ENCODE results near the gene MIDN. TPM values are rescaled to one million over a fixed set of nuclear protein-coding genes. Genes with fewer than 3 reads are reported as not detected.

Gene MIDN
- total RNA-seq, 1 donor from 2014 or later, result 193 TPM

DNA sequence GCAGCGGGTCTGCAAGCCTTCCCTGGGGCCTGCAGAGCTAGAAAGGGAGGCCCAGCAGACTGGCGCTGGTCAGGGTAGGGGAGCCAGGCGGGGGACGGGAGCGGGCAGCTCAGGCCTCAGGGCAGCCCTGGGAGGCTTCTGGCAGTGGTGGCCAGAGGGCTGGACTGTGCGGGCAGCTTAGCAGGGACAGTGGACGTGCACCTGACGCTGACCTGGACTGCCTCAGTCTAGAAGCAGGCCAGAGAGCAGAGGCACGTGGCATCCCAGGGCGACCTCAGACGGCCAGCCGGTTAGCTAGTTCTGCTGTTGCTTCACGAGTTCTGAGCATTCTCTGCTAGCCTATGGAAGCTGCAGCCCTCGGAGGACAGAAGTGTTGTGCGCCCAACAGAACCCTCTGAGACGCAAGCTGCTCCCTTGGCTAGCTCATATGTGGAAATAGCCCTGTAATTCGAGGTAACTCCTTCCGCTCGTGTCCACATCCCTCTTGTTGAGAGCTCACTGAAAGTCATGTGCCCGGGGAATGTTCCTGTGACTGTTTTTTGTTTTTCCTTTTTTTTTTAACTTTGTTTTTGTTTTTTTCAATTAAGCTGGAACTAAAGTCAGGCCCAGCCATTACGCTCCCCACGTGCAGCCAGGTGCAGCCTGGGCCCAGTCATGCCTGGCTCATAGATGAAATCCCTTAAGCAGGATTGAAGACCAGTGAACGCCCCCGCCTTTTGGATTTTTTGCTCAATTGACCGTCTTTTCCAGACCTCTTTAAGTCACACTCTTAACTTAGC lies 25.1 kb downstream of the MIDN start:
- peaks cover 37% of the 10 kb centered on the region for H3K4me1 Mint-ChIP-seq (ENCODE audit: low read depth)
- peaks cover 3% of the 10 kb centered on the region for H3K27me3 Mint-ChIP-seq
- DNase-seq (ENCODE audit: low spot score, unreplicated experiment), result no peak
- H3K4me3 Mint-ChIP-seq (ENCODE audit: low read depth), result peak overlapping the region; percentile 52
- peak overlapping the region; percentile 88 for H3K27ac Mint-ChIP-seq
- TF ChIP-seq, protein P1, sequence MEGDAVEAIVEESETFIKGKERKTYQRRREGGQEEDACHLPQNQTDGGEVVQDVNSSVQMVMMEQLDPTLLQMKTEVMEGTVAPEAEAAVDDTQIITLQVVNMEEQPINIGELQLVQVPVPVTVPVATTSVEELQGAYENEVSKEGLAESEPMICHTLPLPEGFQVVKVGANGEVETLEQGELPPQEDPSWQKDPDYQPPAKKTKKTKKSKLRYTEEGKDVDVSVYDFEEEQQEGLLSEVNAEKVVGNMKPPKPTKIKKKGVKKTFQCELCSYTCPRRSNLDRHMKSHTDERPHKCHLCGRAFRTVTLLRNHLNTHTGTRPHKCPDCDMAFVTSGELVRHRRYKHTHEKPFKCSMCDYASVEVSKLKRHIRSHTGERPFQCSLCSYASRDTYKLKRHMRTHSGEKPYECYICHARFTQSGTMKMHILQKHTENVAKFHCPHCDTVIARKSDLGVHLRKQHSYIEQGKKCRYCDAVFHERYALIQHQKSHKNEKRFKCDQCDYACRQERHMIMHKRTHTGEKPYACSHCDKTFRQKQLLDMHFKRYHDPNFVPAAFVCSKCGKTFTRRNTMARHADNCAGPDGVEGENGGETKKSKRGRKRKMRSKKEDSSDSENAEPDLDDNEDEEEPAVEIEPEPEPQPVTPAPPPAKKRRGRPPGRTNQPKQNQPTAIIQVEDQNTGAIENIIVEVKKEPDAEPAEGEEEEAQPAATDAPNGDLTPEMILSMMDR (IDR thresholded peaks at IDR 0.05; ENCODE audit: unreplicated experiment), result no peak
- H3K9me3 Mint-ChIP-seq (ENCODE audit: low read depth), result no peaks in the 10 kb centered on the region
- H3K36me3 Mint-ChIP-seq (ENCODE audit: insufficient read depth), result peaks cover 24% of the 10 kb centered on the region

DNA sequence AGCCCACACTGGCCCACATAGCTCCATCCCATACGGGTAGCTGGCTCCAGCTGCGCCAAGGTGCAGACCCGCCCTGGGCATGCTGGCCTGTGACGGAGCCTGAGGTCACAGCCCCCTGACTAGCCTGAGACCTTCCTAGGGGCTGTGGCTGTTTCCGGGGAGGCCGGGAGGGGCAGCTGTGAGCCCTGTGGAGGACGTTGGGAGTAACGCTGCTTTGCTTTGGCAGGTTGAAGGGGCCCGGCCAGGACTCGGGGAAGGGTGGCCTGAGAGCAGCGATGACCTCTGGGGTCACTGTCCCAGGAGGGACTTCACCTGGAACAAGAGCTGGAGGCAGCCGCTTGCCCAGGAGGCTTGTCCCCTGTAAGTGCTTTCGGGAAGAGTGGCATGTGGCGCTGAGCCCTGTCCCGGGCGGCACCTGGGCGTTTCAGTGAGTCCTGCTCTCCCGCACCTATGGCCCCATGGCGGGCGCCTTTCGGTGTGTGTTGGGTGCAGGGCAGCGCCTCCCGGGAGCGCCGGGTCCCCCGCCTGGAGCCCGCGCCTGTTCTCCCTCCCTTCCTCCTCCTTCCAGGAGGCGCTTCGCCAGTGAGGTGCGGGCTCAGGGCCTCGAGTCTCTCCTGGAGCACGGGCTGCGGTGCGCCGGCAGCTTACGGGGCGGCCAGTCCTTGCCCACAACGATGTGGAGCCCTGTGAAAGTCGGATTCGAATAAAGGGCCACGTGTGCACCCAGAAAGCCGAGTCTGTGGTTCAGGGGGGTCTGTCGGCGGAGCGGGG lies 25.9 kb downstream of the MIDN start:
- Mint-ChIP-seq H3K27ac (peak overlapping the region; percentile 88), H3K4me3 (ENCODE audit: low read depth) (peak overlapping the region; percentile 52), H3K36me3 (ENCODE audit: insufficient read depth) (peaks cover 24% of the 10 kb centered on the region), H3K27me3 (no peaks in the 10 kb centered on the region), H3K9me3 (ENCODE audit: low read depth) (no peaks in the 10 kb centered on the region), H3K4me1 (ENCODE audit: low read depth) (peaks cover 32% of the 10 kb centered on the region)
- TF ChIP-seq, protein P1 (IDR thresholded peaks at IDR 0.05; ENCODE audit: unreplicated experiment), result no peak
- DNase-seq (ENCODE audit: low spot score, unreplicated experiment), result no peak

DNA sequence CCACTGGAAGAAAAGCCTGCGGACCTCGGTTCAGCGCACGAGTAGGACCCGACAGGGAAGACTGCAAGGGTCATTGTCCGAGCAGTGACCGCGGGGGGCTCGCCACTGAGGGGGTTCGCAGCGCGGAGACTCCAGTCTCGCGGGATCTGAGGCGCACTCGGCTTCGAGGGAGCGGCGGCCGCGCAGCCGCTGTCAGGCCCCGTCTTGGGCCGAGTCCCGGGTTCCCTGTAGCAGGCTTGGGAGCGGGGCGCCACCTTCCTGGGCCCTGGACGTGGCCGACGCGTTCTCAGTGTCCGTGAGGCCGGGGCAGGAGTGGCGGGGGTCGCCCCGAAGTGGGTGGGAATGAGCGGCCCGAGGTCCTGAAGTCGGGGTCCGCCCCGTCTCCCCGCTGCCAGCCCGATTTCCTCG lies 26.5 kb downstream of the MIDN start:
- no peak for DNase-seq (ENCODE audit: low spot score, unreplicated experiment)
- Mint-ChIP-seq H3K9me3 (ENCODE audit: low read depth) (no peaks in the 10 kb centered on the region), H3K27me3 (no peaks in the 10 kb centered on the region), H3K27ac (peak overlapping the region; percentile 77), H3K4me1 (ENCODE audit: low read depth) (peaks cover 32% of the 10 kb centered on the region), H3K4me3 (ENCODE audit: low read depth) (peak overlapping the region; percentile 52), H3K36me3 (ENCODE audit: insufficient read depth) (peaks cover 26% of the 10 kb centered on the region)
- TF ChIP-seq, protein P1 (IDR thresholded peaks at IDR 0.05; ENCODE audit: unreplicated experiment), result no peak

GRCh38 chr19:1275260-1275975 lies 27.0 kb downstream of the MIDN start, which contains the start of gene FAM174C:
TSS of gene FAM174C (plus strand) at chr19:1275530. CDS start at chr19:1275550, 20 bp downstream.
- DNase-seq (ENCODE audit: low spot score, unreplicated experiment), result peak; percentile 88
- no peaks in the 10 kb centered on the region for H3K27me3 Mint-ChIP-seq
- H3K9me3 Mint-ChIP-seq (ENCODE audit: low read depth), result no peaks in the 10 kb centered on the region
- peaks cover 27% of the 10 kb centered on the region for H3K4me1 Mint-ChIP-seq (ENCODE audit: low read depth)
- TF ChIP-seq, protein P1 (IDR thresholded peaks at IDR 0.05; ENCODE audit: unreplicated experiment), result no peak
- peak within 1 kb of the TSS; percentile 97 for H3K27ac Mint-ChIP-seq
- peak within 1 kb of the TSS; percentile 74 for H3K4me3 Mint-ChIP-seq (ENCODE audit: low read depth)
- peaks cover 23% of the 10 kb centered on the region for H3K36me3 Mint-ChIP-seq (ENCODE audit: insufficient read depth)

Measured in progenitor cell of endocrine pancreas (in vitro differentiated cells).